CD4-positive, alpha-beta T cell treated with Interleukin-2 at 100 ng/mL for 4 hours (primary cell): Measurements from ENCODE around the gene ERCC1.

ENCODE experiments used
- DNase-seq: peaks from one replicate; pipeline ENCODE4 v3.0.0-alpha.2; 2020; ENCODE audit warnings: low spot score

ERCC1 gene

GRCh38 chr19:45364696-45365095 lies 59.0 kb downstream of the ERCC1 start:
- no peak for DNase-seq

- no peak for DNase-seq
Measured at GRCh38 chr19:45363861-45364459, 59.8 kb downstream of the ERCC1 start.

- no peak for DNase-seq
Measured at GRCh38 chr19:45362291-45362690, 61.4 kb downstream of the ERCC1 start.

- DNase-seq = no peak
Measured at GRCh38 chr19:45361608-45362007, 62.1 kb downstream of the ERCC1 start.

GRCh38 chr19:45358213-45358792 lies 65.4 kb downstream of the ERCC1 start:
- DNase-seq = no peak

- DNase-seq = no peak
Measured at GRCh38 chr19:45357445-45357783, 66.3 kb downstream of the ERCC1 start.
